ENCODE results near the gene ZNF354B.
"Not testable (repeated sequence)": the region's sequence is repeated elsewhere in the genome, so short reads cannot be mapped to it uniquely, and the experiment has no call there.

ZNF354B gene

GRCh38 chr5:178859625-178860521 lies at the start of gene ZNF354B:
Gene ZNF354B (plus strand): TSS chr5:178859953. CDS start chr5:178861048, 1,095 bp downstream.
- peak; percentile 95 for DNase-seq

GRCh38 chr5:178817506-178817905 lies 42.2 kb upstream of the ZNF354B start:
- no peak for DNase-seq

GRCh38 chr5:178818094-178818493 lies 41.7 kb upstream of the ZNF354B start:
- DNase-seq: no peak

- no peak for DNase-seq
Measured at GRCh38 chr5:178820001-178820400, 39.8 kb upstream of the ZNF354B start.

GRCh38 chr5:178825444-178825843 lies 34.3 kb upstream of the ZNF354B start:
- no peak for DNase-seq

GRCh38 chr5:178826216-178826615 lies 33.5 kb upstream of the ZNF354B start:
- no peak for DNase-seq

GRCh38 chr5:178827636-178828035 lies 32.1 kb upstream of the ZNF354B start:
- DNase-seq: no peak

- no peak for DNase-seq
Measured at GRCh38 chr5:178831049-178831448, 28.7 kb upstream of the ZNF354B start.

GRCh38 chr5:178832618-178833201 lies 27.0 kb upstream of the ZNF354B start:
- DNase-seq: no peak

GRCh38 chr5:178836628-178837027 lies 23.1 kb upstream of the ZNF354B start:
- DNase-seq: no peak

- not testable (repeated sequence) for DNase-seq
Measured at GRCh38 chr5:178838695-178839318, 20.9 kb upstream of the ZNF354B start.

- DNase-seq: peak; percentile 49
Measured at GRCh38 chr5:178839319-178839704, 20.4 kb upstream of the ZNF354B start.

GRCh38 chr5:178840399-178840798 lies 19.4 kb upstream of the ZNF354B start:
- DNase-seq: not testable (repeated sequence)

GRCh38 chr5:178849316-178849715 lies 10.4 kb upstream of the ZNF354B start:
- no peak for DNase-seq

- DNase-seq: no peak
Measured at GRCh38 chr5:178851951-178852350, 7.8 kb upstream of the ZNF354B start.

GRCh38 chr5:178854284-178854683 lies 5.5 kb upstream of the ZNF354B start:
- no peak for DNase-seq

- not testable (repeated sequence) for DNase-seq
Measured at GRCh38 chr5:178860615-178861014, 862 bp downstream of the ZNF354B start.

- DNase-seq: no peak
Measured at GRCh38 chr5:178861627-178862026, 1.9 kb downstream of the ZNF354B start.

GRCh38 chr5:178866946-178867345 lies 7.2 kb downstream of the ZNF354B start:
- DNase-seq: no peak

- DNase-seq: no peak
Measured at GRCh38 chr5:178869577-178869976, 9.8 kb downstream of the ZNF354B start.

GRCh38 chr5:178870411-178870810 lies 10.7 kb downstream of the ZNF354B start:
- no peak for DNase-seq

- no peak for DNase-seq
Measured at GRCh38 chr5:178872302-178872701, 12.5 kb downstream of the ZNF354B start.

- peak; percentile 9 for DNase-seq
Measured at GRCh38 chr5:178883115-178883694, 23.5 kb downstream of the ZNF354B start.

Measured in hematopoietic multipotent progenitor cell treated with erythropoietin and hydrocortisone succinate and interleukin-3 and kit ligand, for 6 days (in vitro differentiated cells).